GM19468 (cell line): ENCODE results near the gene MRTFB.

ENCODE experiments used
- ATAC-seq: cut with Tn5 transposase; IDR thresholded peaks from one replicate; pipeline ENCODE4 v1.9.1; 2021; ENCODE audit warnings: mild to moderate bottlenecking, moderate library complexity, moderate number of reproducible peaks; ENCODE audit not compliant: unreplicated experiment; ENCODE audit errors: extremely low read depth

MRTFB gene

DNA sequence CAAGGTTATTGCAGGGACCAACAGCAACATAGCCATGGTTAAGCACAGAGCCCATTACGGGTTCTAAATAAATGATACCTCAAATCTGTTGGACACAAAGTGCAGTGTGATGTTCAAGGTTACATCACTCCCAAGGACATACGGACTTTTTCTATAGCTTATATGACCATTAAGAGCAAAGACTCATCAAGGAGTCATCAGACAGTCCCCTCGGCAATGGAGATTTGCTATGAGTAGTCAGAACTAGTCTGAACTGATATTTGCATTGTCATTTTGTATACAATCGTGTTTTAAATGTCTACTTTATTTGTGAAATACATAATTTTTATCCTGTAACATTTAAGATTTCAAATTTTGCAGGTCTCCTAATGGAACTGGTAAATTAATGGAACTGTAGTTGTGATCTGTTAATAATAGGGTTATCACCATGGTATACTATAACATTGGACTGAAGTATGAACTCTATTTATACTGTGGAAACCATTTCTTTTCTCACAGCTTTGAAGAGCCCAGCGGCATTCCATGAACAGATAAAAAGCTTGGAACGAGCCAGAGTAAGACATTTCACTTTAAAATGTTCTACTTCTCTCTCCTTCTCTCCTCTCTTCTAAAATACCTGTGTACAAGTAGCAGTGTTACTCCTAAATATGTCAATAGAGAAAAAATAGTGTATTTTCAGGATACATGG lies 140.9 kb downstream of the MRTFB start:
- no peak for ATAC-seq

DNA sequence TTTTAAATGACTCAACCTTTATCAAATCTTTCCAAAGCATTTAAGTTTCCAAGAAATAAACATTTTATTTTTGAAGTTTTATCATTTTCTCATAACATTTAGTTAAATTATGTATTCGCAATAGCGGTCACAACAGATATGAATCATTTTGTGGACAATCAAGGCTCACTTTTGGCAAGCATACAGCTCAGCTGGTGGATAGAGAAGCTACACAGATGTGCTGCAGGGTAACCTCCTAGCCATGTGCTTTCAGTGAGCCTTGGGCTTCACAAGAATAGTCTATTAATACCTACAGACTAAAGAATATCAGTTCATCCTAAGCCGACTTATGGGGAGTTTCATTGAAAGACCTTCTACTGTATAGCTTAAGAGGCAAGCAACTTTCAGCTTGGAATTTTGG lies 144.8 kb downstream of the MRTFB start:
- ATAC-seq = no peak

DNA sequence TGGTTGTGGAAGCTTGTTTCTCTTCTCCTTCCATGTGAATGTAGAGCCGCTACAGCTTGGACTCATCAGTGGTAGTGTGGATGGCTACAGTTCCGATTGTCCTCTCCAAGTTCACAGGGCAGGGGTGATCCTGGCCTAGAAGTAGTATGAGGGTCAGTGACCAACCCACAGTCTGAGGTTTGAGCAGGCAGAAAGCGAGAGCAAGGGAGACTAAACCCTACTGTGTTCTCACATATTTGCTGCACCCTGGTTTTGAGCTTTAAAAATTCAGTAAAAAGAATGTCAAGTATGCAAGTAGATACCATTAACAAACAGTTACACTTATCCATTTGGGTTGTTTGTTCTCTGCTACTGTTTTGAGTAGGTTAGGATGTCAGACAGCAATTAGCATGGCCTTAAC lies 148.9 kb downstream of the MRTFB start:
- no peak for ATAC-seq

DNA sequence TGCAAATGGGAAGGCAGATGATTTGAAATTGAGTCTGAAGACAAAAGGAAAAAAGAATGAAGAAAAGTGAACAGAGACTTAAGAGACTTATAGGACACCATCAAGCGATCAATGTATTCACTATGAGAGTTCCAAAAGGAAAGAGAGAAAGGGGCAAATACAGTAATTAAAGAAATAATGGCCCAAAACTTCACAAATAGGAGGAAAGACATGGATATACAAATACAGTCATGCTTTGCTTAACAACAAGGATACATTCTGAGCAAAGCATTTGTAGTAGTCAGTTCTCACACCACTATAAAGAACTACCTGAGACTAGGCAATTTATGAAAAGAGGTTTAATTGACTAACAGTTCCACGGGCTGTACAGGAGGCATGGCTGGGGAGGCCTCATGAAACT lies 152.5 kb downstream of the MRTFB start:
- no peak for ATAC-seq

DNA sequence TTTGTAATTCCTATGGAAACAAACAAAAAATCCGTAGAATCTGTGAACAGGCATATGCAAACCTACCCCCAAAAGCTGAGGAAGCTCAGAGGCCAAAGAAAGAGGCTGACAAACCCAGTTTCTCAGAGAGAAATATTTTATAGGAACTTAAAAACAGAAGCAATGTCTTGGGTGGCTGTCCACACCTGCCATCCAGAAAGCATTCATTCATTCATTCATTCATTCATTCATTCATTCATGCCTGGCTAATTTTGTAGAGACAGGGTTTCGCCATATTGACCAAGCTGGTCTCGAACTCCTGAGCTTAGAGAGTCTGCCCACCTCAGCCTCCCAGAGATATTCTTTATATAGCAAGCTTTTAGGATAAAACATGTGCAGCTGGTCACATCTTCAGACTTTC lies 154.3 kb downstream of the MRTFB start:
- no peak for ATAC-seq

DNA sequence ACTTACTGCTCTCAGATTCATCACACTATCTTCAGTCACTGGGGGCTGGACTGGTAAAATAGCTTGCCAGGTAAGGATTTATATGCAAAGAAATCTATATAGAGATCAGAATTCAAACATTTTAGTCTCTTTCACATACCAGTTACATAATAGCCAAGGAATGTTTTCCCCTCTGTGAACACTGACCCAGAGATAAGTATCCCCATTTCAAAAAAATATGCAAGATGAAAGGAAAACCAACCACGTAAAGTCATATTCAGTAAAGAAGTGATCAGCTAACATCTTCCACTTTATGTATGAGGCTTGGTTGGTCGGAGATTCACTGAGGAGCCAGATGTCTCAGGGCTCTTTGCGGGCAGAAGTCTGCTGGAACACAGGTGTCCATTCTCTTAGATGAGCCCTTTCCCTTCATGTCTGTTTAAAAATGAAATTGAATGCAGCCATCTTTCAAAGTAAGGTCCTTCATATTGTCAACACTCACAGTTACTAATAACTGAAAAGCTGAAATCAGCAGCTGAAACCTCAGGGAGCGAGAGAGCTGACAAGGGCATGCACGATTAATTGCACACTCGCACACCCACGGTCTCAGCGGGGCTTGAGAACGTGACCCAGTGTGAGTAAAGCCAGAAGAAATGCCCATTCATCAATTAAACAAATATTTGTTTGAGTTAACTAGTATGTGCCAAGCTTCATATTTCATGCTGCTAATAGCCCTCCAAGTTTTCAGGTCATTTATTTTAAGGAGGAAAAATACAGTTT lies 161.2 kb downstream of the MRTFB start:
- no peak for ATAC-seq

DNA sequence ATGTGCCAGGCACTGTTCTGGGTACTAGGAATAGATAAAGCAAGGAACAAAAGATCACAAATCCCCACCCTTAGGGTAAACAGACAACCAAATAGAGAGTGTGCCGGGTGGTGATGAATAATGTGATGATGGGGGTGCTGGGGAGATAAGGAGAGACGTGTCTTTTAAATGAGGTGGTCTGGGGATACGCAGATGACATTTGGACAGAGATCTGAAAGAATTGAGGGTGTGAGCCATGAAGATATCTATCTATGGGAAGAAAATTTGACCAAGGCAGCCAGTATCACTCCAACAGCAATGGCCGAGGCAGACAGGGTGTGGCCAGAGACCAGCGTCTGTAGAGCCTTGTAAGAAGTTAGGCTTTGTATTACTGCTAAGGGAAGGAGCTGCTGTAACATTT lies 165.3 kb downstream of the MRTFB start:
- no peak for ATAC-seq

DNA sequence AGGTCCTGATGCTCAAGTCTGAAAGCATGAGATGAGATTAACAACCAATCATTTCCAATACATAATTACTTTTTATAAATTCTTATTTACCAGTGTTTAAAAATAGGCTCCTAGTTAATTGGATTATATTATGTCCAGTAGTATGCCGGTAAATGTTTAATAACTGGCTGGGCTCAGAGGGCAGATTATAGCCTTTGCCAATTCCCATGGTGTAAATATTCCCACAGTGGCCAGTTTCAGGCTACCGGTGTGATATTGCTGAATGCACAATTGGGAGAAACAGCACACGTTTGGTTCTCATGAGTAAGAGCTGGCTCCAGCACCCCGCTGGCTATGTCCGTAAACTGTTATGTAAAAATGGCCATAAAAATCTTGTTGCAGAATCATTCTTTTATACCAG lies 167.6 kb downstream of the MRTFB start:
- ATAC-seq = no peak

DNA sequence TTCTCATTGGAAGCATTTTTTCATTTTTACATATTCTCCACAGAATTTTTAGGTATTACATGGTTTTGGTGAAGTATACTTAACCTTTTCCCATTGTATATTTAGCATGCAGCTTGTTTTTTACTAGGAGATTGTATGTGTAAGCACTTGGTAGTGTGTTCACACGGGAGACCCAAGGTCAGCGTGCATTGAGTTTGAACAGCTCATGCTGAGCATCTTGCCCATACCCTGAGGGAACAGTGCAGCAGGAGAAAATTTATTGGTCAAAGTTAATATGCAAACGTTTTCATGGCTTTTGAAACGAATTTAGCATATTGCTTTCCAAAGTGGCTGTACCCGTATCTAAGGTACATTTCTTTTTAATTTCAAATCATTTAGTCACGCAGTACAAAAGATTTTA lies 168.7 kb downstream of the MRTFB start:
- no peak for ATAC-seq

DNA sequence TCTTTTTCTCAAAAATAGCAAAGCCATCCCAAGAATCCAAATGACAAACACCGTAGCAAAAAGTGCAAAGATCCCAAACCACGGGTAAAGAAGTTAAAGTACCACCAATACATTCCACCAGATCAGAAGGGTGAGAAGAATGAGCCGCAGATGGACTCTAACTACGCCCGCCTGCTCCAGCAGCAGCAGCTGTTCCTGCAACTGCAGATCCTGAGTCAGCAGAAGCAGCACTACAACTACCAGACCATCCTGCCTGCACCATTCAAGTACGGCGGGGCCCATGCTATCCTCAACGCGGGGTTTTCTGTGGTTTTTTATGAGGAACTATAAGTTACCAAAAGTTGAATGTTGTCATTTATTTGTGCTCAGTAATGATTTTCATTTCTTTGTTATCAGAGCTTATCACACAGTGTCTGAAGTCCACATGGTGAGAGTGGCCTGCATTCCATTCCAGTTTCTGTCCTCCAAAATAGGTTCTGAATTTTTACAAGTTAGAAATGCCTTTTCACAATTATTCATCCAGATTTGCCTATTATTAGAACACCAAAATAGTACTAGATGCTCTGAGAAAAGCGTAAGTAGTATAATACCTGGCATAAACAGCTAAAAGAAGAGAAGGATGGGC lies 169.2 kb downstream of the MRTFB start:
- ATAC-seq = no peak

DNA sequence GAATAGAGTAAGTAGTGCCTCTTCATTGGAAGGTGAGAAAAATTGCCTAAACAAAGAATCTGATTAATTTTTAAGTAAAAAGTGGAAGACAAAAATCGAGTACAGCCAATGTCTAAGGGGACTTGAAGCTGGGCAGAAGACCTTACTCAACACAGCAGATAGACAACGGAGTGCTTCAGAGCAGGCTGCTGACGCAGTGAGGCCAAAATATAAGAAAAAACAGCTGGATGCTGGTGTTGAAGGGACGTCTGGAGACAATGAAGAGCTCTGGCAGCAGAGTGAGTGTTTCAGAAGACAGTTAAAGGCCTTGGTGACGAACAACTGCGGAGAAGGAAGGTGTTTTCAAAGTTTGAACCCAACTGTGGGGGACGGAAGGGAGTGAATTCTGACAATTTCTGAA lies 169.8 kb downstream of the MRTFB start:
- ATAC-seq = no peak

DNA sequence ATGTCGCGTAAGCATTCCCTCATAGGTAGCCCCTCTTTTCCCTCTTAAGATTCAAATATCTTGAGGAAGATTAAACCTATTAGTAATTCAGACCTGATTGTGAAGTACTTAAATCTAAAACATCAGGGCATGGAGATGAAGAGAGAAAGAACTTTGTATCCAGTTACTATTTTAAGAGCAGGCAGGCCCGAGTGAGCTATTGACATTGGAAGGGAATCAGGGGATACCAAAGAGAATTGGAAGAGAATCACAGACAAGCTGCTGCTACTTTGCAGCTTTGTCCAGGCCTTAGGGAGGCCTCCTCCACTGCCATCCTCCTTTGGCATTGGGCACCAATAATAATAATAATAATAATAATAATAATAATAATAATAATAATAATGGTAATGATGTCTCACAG lies 170.5 kb downstream of the MRTFB start:
- no peak for ATAC-seq

DNA sequence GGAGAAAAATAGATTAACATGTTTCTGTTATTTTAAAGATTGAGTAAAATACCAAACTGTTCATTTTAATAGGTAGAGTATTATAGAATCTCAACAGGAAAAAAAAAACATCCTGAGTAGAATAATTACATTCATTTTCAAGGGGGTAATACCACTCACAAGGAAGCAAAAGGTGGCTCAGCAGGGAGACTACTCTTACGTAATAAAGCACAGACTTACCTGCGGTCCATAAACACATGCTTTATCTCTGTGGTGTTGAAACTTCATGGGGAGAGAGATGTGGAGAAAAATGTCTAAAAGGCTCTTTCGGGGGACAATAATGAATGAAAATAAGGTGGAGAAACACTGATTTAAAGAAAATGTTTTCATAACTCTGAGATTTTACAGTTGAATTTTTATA lies 171.7 kb downstream of the MRTFB start:
- ATAC-seq = no peak

DNA sequence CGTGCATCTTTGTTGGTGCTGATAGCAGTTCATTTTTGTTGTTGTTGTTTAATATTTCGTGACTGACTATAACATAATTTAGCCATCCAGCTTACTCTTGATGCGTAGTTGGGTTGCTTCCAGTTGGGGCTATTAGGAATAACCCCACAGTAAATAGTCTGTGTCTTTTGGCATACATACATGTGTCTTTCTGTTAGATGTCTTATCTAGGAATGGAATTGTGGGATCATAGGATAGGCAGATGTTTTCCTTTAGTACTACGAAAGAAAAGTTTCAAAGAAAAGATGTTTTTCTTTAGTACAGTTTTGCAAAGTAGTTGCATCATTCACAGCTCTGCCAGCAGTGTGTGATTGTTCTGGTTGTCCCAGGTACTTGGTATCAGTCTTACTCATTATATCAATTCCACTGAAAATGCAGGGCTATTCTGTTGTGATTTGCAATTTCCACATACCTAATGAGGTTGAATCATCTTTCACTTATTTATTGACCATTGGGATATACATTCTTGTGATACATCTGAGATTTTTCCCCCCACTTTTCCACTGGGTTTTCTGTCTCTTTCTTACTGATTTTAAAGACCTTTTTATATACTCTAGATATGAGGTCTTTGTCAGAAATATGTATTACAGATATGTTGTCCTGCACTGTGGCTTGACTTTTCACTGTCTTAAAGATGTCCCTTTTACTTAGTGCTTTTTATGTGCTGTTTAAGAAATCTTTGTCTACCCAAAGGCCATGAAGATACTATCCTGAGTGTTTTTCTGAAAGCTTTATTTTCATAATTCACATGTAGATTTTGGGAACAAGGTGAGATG lies 173.3 kb downstream of the MRTFB start:
- ATAC-seq = no peak

DNA sequence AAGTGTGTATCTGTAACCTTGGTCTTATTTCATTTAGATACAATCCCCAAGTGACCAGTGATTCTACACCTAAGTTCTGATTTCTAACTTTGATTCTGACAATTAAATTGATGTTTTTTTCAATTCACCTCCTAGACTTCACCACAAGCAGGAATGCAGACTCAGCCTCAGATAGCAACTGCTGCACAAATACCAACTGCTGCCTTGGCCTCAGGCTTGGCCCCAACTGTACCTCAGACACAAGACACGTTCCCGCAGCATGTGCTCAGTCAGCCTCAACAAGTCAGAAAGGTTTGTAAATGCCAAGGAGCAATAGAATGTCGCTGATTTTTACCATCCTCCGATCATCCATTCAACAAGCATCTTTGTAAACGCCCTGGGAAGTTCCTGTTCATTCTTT lies 177.7 kb downstream of the MRTFB start:
- ATAC-seq = no peak

DNA sequence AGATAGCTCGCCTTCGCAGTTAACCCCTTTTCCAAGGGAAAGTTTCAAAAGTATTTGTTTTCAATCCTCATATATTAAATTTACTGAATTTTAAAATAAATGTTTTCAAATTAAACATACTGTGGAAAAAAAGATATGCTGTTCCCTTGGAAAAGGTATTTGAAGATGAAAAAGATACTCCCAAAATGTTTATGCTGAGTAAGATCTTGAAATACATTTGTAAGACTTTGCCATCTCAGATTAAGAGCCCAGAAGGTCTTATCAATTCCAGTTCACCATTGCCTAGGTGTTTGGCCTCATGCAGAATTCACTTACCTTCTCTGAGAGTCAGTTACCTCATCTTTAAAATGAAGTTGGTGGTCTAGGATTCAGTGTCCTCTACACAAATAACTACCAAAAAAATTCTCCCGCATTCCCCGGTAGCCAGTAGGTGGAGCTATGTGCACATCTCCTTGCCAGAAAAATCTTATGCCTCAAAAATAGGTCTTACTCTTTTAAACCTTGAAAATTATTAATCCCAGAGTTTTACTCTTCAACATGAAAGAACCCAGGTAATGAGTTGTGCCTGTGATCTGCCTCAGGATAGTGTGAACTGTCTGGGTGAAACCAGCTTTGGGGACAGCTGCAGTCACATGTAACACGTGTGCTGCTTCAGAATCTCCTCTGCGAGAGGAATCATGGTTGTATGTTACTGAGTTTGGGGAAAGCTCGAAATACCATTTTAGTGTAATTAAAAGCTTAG lies 178.3 kb downstream of the MRTFB start:
- ATAC-seq = no peak

DNA sequence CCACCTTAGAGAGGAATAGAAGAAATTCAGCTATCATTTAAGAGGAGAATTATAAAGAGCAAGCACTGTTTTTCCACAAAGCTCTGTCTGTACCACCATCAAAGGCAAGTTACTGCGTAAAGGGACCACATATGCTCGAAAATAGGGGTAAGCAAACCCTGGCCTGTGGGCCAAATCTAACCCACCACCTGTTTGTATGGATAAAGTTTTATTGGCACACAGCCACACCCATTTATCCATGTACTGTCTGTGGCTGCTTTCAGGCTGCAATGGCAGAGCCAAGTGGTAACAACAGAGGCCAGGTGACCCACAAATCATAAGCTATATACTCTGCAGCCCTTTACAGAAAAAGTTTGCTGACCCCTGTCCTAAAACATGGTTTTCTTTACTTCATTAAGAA lies 180.3 kb downstream of the MRTFB start:
- no peak for ATAC-seq

DNA sequence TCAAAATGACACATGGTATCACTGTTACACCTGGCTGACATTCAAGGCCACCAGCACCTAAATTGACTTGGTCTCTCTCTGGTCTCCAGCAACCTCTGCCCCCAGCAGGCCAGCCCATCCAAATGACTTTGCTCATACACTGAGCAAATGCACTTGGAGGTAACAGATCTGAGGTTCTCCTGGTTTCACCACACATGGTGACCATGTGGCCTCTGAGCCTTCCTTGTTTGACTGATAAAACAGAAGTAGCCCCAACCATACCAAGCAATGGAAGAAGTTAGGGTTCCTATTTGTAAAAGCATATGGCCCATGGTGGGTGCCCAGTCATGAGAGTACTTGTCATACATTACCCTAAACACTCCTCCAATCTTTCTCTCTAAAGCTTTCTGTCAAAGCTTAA lies 181.7 kb downstream of the MRTFB start:
- ATAC-seq = no peak

DNA sequence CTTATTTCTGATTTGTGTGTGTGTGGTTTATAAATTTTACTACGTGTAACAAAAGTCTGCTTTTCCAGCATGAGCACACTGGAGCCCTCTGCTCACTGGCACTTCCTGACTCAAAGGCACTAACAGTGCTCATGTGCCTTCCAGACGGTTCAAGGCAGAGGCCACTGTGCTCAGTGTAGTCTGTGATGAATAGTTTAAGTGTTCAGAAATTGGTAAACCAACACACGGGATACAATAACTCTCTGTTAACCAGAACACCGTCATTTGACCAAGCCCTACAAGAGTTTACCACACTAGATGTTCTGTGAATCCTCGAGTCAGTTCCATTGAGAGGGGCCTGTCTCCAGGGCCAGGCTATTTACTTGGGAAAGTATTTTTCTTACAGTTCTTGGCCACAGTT lies 191.9 kb downstream of the MRTFB start:
- no peak for ATAC-seq

DNA sequence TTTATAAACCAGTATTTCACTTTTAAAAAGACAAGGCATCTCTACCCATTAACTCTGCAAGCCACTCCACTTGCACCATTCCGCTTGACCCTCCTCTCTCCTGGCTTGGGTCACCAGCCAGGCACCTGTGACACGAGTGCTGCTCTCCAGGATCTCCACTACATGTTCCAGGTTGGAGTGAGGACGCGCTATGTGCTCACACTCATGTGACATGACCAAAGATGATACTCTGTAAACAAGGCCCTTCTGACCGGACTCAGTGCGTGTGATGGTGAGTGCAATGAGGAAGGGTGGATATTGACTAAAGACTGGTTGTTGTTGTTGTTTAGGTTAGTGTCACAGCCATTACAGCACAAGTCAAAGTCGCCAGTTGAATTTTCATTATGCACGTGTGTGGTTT lies 192.7 kb downstream of the MRTFB start:
- no peak for ATAC-seq
